Neural crest cell (in vitro differentiated cells): ENCODE measurements around the gene CDCA4. TPM values are rescaled to one million over a fixed set of nuclear protein-coding genes. Genes with fewer than 3 reads are reported as not detected.

Source experiments
- DNase-seq: peaks from one replicate; pipeline ENCODE4 v3.0.0; 2021; ENCODE audit warnings: low read depth, mixed read lengths, low spot score
- H3K27ac Mint-ChIP-seq: one replicate; pipeline ENCODE4 v1.8.0; 2021; ENCODE audit warnings: mild to moderate bottlenecking, mixed read lengths; ENCODE audit not compliant: unreplicated experiment
- H3K27me3 Mint-ChIP-seq: 2 replicates; pipeline ENCODE4 v1.8.0; 2021; ENCODE audit warnings: low read depth, mild to moderate bottlenecking, mixed read lengths
- H3K36me3 Mint-ChIP-seq: 2 replicates; pipeline ENCODE4 v1.8.0; 2021; ENCODE audit warnings: low read depth, mild to moderate bottlenecking, mixed read lengths
- H3K4me1 Mint-ChIP-seq: 2 replicates; pipeline ENCODE4 v1.8.0; 2021; ENCODE audit warnings: mixed read lengths
- H3K4me3 Mint-ChIP-seq: one replicate; pipeline ENCODE4 v1.8.0; 2021; ENCODE audit warnings: mild to moderate bottlenecking, mixed read lengths
- H3K9me3 Mint-ChIP-seq: 2 replicates; pipeline ENCODE4 v1.8.0; 2021; ENCODE audit warnings: mixed read lengths
- total RNA-seq: library from RNA; stranded (reverse); gene quantifications from 2 replicates; pipeline ENCODE4 v1.2.1, GENCODE V29; 2021
- TF ChIP-seq, protein P1 (sequence below): fragments of 200-600 bp; sonication (generic); conservative IDR thresholded peaks from 2 replicates; pipeline ENCODE4 v1.5.0; 2021; ENCODE audit warnings: antibody characterized with exemption, mild to moderate bottlenecking

Gene CDCA4
- total RNA-seq, 1 donor from 2014 or later, result 58.2 TPM

DNA sequence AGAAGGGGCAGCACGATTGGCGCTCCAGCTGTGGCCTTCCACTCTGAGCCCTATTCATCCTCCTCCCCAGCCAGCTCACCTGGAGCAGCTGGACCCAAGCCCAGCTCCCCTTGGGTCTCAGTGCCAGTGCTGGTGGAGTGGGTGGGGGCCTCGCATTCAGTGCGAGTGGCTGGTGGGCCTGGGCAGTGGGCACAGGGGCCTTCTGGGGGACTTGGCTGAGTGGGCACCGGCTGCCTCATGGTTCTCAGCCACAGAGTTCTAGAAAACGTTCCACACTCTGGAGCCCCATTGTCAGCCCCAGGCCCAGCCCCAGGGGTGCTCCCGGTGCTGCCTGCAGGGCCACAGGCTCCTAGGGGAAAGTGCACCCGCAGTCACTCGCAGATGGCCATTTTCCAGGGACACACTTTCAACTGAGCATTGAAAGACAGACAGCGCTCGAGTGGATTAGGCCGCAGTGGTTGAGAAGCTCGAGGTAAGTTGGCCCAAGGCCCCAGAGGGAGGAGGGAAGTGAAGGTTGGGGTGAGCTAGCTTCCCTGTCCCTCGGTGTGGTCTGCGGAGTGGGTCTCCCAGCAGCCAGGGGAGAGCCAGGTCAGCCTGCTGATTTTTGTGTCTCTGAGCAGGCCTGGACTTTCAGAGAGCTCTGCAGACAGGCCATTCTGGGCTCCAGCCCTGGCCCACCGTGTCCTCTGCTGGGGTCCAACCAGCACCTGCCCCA is 31.5 kb downstream of the CDCA4 start:
- peaks cover 5% of the 10 kb centered on the region for H3K4me1 Mint-ChIP-seq
- no peak for DNase-seq
- H3K27ac Mint-ChIP-seq, result no peak overlapping the region
- peak overlapping the region; percentile 44 for H3K4me3 Mint-ChIP-seq
- H3K27me3 Mint-ChIP-seq, result no peaks in the 10 kb centered on the region
- H3K9me3 Mint-ChIP-seq, result no peaks in the 10 kb centered on the region
- TF ChIP-seq, protein P1, sequence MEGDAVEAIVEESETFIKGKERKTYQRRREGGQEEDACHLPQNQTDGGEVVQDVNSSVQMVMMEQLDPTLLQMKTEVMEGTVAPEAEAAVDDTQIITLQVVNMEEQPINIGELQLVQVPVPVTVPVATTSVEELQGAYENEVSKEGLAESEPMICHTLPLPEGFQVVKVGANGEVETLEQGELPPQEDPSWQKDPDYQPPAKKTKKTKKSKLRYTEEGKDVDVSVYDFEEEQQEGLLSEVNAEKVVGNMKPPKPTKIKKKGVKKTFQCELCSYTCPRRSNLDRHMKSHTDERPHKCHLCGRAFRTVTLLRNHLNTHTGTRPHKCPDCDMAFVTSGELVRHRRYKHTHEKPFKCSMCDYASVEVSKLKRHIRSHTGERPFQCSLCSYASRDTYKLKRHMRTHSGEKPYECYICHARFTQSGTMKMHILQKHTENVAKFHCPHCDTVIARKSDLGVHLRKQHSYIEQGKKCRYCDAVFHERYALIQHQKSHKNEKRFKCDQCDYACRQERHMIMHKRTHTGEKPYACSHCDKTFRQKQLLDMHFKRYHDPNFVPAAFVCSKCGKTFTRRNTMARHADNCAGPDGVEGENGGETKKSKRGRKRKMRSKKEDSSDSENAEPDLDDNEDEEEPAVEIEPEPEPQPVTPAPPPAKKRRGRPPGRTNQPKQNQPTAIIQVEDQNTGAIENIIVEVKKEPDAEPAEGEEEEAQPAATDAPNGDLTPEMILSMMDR, result no peak
- H3K36me3 Mint-ChIP-seq, result peaks cover 13% of the 10 kb centered on the region

- Mint-ChIP-seq H3K9me3 (no peaks in the 10 kb centered on the region), H3K27ac (no peak overlapping the region), H3K27me3 (no peaks in the 10 kb centered on the region), H3K36me3 (no peaks in the 10 kb centered on the region), H3K4me3 (peak overlapping the region; percentile 69), H3K4me1 (peaks cover 5% of the 10 kb centered on the region)
- TF ChIP-seq, protein P1, result no peak
- DNase-seq, result no peak
Observed at GRCh38 chr14:104986487-104987164, 34.3 kb downstream of the CDCA4 start.

DNA sequence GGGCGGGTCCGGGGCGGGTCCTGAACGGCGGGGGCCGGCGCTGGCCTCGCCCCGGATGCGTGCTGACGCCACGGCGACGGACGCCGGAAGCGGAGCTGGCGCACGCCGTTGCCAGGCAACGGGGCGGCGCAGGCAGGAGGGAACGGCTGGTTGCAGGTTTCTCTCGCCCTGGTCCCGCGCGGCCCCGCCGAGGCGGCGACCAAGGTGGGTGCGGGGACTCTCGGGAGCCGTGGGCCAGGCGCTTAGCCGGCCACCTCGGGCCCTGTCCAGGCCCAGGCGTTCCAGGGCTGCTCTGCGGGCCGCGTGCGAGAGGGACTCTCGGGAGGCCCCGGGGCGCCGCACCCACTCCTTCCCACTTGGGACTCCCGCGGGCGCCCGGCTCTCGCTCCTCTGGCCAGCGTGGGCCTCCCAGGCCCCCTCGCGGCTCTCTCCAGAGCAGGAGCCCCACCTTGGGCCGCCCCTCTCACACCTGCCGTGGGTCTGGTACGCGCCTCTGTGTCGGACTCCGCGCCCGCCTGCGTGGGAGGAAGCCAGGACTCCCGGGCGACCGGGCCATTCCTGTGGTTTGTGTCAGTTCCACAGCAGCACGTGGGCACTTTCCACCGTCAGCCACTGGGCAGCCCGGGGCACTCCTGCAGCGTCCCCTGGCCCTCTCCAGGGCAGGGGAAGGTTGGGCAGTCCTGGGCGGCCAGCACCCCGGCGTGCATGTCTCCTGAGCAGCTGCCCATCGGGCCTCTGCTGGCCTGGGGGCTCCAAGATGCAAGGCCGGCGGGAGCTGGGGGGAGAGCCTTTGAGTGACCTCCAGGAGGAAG is 35.0 kb downstream of the CDCA4 start, which contains the start of gene CLBA1:
Gene CLBA1, plus strand, starts transcription at position 114 of the 812 bp plus-strand sequence. Its CDS starts 644 bp downstream, at position 758.
- Mint-ChIP-seq H3K27ac (no peak within 1 kb of the TSS), H3K4me3 (peak within 1 kb of the TSS; percentile 86), H3K27me3 (no peaks in the 10 kb centered on the region), H3K9me3 (no peaks in the 10 kb centered on the region), H3K4me1 (peaks cover 5% of the 10 kb centered on the region), H3K36me3 (no peaks in the 10 kb centered on the region)
- DNase-seq, result peak; percentile 73
- TF ChIP-seq, protein P1, result no peak

GRCh38 chr14:104984056-104984894 is 36.6 kb downstream of the CDCA4 start:
- H3K9me3 Mint-ChIP-seq, result no peaks in the 10 kb centered on the region

More at GRCh38 chr14:104984056-104984894, 36.6 kb downstream of the CDCA4 start:
- Mint-ChIP-seq H3K4me3 (peak overlapping the region; percentile 86), H3K4me1 (peaks cover 5% of the 10 kb centered on the region), H3K27me3 (peaks cover 8% of the 10 kb centered on the region), H3K27ac (no peak overlapping the region), H3K36me3 (no peaks in the 10 kb centered on the region)
- TF ChIP-seq, protein P1, result no peak
- DNase-seq, result no peak
